GM12891 (cell line): ENCODE measurements around the gene SLC6A20.

ENCODE experiments used
- DNase-seq: peaks from one replicate; pipeline ENCODE4 v3.0.0; 2011; ENCODE audit warnings: low spot score; ENCODE audit not compliant: insufficient read length
- FAIRE-seq: peaks from 2 replicates; lab custom pipeline; 2011; peaks lifted over from hg19 to GRCh38; lab: Jason Lieb, UNC
- PAX5 ChIP-seq: IDR thresholded peaks from 2 replicates; pipeline ENCODE4 v1.6.1; 2011; ENCODE audit warnings: low read length, moderate library complexity, mild to moderate bottlenecking; ENCODE audit not compliant: insufficient read depth, severe bottlenecking
- POLR2A ChIP-seq: IDR thresholded peaks from 2 replicates; pipeline ENCODE4 v1.6.1; 2011; ENCODE audit warnings: low read depth, low read length, control low read depth
- POLR2AphosphoS5 ChIP-seq: IDR thresholded peaks from 2 replicates; pipeline ENCODE4 v1.6.1; 2011; ENCODE audit warnings: low read depth, low read length, control low read depth
- POU2F2 ChIP-seq: IDR thresholded peaks from 2 replicates; pipeline ENCODE4 v1.6.1; 2011; ENCODE audit warnings: low read depth, mild to moderate bottlenecking, control low read depth, low read length, moderate library complexity
- SPI1 ChIP-seq: IDR thresholded peaks from 2 replicates; pipeline ENCODE4 v1.6.1; 2011; ENCODE audit warnings: low read depth, low read length, control low read depth
- TAF1 ChIP-seq: IDR thresholded peaks from 2 replicates; pipeline ENCODE4 v1.6.1; 2011; ENCODE audit warnings: low read depth, low read length, control low read depth

SLC6A20 gene

DNA sequence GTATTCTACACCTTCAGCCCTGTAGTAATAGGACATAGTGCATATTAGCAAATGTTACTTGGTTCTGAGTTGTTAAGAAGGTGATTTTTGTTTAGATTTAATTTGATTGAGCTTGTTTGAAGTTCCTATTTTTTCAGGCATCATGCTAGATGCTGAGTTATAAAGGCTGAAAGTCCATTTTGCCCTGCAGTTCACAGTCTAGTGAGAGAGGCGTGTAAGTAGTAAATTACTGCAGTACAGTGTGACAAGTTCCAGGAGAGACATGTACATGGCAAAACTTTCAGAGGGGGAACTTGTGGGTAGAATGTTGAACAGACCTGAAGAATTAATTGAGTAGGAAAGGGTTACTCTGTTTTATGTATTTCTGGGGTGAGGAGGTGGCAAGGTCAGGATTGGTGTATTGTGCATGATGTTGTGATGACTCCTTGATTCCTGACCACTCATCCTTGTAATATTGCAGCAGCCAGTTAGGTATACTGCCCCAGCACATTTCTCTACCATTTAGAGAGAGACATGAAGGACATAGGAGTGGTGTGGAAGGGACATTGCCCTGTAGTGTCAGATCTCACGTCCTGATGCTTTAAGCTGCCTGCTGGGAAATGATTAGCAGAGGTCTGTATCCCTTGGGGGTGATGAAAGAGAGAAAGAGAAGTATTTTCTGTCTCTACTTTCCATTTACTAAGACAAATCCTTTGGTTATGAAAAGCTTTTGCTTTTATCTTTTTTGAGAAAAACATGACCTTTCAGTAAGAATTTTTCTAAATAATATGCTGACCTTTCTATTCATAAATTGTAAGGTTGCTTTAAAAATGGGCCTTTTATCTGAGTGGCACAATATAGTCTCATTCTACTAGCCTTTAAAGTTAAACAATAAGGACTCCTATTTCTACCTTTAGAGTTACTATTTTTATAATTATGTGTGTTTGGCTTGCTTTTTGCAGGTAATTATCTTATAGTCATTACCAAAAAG, 90.2 kb downstream of the SLC6A20 start:
- no peak for FAIRE-seq
- TF ChIP-seq POLR2A, result no peak
- TF ChIP-seq POLR2AphosphoS5, result no peak
- no peak for TF ChIP-seq SPI1
- no peak for TF ChIP-seq TAF1
- TF ChIP-seq POU2F2, result no peak
- TF ChIP-seq PAX5, result no peak

More for the DNA sequence above, 90.2 kb downstream of the SLC6A20 start:
- DNase-seq, result no peak
